GM18868 (cell line): Measurements from ENCODE around the gene SNX12.
"Not testable (repeated sequence)": the region's sequence is repeated elsewhere in the genome, so short reads cannot be mapped to it uniquely, and the experiment has no call there.

Experiments used
- ATAC-seq: cut with Tn5 transposase; IDR thresholded peaks from one replicate; pipeline ENCODE4 v1.9.1; 2021; ENCODE audit warnings: mild to moderate bottlenecking, moderate library complexity; ENCODE audit not compliant: unreplicated experiment

SNX12 gene

DNA sequence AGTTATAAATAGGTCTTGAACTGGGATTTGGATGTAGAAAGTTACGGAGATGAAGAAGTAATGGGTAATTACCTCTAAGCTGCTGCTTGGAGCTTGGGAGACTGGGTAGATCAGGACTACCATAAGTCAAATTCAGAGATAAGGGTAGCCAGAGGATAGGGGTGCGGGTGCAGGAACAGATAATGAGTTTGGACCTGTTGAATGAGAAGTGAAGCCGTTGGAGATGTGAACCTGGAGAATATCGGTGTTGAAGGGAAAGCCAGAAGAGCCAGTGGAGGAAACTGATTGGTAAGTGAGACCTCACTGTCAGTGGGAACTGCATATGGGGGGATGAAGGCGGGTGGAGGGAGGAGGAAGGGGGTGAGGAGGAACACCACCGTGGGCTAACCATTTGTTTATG, 26.9 kb upstream of the SNX12 start:
- ATAC-seq: peak; percentile 13

DNA sequence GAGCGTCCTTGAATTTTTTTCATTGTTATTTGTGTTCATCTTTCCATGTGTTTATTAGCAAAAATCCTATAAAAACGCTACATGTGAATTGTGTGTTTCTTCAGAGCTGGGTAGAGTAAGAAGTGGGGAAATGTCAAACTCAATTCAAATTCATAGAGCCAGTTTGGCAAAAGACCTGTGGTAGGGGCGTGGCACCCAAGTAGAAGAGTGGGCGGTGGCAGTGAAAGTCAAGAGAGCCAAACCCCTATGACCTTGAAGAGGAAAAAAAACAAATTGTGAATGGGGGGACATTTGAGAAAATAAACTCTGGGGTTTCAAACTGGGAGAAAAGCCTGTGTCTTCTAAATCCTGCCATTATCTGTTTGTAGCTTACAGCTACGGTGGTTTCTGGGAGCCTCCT, 23.1 kb upstream of the SNX12 start:
- no peak for ATAC-seq

DNA sequence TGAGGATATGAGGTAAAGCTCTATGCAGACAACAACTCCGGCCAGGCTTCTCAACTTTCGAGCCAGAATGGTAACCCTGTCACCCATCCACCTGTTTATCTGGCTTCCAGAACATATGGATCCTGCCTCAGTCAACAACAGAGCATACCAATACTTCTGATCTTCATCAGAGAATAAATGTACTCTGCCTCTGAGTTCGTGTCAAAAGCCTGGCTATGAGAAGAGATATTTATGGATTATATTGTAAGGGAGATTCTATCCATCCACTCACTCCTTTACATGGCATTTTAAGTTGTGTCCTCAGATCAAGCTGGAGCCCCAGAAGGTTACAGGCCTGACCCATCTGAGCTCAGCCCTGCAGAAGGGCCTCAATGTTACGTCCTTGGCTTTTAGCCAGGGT, 17.8 kb upstream of the SNX12 start:
- no peak for ATAC-seq

DNA sequence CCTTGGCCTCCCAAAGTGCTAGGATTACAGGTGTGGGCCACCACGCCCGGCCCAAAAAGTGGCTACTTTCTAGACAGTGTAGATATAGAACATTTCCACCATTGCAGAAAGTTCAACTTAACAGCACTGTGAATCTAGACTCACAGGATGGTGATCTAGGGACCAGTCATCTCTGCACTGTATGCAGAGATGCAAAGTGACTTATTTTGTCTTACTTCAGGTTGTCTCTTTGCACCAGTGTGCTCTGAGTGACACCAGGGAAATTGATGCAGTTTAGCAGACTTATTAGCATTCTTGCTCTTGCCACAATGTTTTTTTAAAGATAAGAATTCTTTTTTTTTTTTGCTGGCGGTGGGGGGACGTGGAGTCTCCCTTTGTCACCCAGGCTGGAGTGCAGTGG, 14.7 kb upstream of the SNX12 start:
- no peak for ATAC-seq

DNA sequence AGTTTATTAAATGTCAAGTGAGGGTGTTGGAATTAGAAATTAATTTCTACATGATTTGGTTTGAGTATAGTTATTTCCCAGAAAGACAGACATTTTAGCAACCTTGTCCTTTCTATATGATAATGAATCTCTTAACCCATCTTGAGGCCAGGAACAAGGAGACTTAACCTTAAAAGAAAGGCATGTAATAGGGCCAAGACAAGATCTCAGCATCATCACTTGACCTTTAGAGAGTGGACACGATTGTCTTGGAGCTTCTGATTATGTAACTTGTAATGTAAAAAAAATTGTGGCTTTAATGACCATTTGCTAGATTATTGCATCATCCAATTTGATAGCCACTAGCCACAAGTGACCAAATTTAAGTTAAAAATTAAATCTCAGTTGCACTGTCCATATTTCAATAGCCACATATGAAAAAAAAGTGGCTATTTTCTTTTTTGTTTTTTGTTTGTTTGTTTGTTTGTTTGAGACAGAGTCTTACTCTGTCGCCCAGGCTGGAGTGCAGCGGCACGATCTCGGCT, 14.1 kb upstream of the SNX12 start:
- ATAC-seq: no peak

GRCh38 chrX:71081330-71082123, 13.4 kb upstream of the SNX12 start:
- no peak for ATAC-seq

DNA sequence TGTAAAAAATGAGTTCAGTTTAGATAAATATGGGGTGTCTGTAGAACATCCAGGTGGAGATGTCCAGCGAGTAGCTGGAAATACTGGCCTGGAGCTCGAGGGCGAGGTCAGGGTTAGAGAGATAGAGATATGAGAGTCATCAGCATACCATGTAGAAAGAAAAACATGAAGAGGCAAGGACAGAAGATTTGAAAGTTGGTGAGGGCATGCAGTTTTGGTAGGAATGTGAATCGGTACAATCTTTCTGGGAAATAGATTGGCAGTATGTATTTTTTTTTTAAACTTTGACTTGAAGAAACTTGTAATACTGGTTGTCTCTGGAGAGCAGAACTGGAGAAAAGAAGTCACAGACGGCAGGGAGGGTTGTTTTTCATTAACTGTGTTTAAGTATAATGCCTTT, 2.4 kb upstream of the SNX12 start:
- ATAC-seq: no peak

DNA sequence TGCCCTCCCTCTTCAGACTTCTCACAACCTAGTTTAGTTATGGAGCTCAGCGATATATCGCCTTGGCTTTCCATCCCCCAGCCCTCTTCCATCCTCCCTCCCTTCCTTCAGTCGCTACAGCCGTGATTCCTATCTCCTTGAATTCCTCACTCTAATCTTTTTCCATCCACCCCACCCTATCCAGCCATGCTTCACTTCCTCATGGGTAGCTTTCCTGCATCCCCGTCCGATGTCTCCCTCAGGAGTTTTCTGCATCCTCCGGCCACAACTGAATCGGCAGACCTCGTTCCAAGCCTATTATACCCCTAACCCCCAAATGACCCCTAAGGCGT, 456 bp downstream of the SNX12 start:
- ATAC-seq: no peak

DNA sequence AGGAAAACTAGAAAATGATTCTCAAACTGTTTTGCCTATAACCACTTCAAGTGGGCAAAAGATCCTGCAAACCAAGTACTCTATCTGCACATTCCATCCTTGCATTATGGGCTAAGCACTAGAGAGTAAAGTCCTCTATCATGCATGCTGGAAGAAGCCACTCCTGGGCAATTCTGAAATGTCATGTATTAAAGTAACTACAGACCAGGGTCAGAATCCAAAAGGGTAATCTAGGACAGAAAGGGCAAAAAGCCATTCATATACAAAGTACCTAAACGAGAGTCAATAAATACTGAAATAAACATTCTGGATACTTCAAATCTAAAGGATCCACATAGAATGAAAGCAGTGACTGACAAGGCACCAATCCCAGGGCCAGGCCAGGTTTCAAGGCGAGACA, 1.0 kb downstream of the SNX12 start:
- no peak for ATAC-seq

DNA sequence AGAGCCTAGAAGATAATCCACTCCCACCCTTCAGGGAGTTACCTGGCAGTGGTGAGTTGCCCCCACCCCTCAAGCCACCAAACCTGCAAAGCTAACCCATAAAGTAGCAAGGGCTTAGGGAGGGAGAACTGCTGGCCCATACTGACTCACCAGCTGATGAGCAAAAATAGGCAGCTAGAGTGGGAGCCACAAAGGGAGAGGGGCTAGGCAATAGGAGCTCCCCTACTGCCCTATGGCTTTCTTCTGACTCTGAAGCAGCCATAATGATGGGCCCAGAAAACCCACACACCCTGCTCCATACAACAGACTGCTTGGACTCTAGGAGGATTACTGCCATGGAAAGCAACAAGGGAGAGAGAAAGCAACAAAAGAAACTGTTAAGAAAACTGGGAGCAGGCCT, 8.0 kb downstream of the SNX12 start:
- no peak for ATAC-seq

DNA sequence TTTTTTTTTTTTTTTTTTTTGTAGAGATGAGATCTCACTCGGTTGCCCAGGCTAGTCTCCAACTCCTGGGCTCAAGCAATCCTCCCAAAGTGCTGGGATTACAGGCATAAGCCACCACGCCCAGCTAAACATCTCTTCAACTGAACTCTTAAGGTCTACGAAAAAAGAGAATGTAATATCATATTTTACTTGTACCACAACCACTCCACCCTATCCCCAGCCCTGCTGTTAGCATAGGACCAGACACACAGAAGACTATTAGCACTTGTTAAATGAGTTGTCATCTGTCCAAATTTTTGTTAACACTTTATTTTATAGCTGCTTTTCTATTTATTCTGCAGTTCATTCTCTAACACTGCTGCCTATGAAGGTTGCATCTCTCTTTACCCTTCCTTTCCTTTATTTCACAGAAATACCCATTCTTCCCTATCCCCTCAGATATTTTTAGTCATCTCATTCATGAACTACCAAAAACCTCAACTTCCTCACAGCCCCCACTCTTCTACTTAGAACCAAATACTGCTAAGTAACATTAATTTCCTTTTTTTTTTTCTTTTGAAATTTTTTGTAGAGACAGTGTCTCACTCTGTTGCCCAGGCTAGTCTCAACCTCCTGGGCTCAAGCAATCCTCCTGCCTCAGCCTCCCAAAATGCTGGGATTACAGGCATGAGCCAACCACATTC, 10.1 kb downstream of the SNX12 start:
- no peak for ATAC-seq

DNA sequence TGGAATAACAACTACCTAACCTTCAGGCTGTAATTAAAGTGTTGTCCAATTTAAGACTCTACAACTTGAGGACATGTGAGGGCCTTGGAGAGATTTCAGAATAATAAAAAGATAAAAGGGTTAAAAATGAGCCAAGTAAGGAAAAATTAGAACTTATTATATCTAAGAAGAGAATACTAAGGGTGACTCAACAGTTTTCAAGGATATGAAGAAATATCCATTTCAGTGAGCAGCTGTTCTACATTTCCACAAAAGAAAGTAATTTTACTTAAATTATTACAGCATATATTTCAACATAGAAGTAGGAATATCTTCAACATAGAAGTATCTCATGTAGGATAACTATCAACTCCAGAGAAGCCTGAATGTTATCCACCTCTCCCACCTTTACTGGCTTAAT, 11.3 kb downstream of the SNX12 start:
- ATAC-seq: no peak

DNA sequence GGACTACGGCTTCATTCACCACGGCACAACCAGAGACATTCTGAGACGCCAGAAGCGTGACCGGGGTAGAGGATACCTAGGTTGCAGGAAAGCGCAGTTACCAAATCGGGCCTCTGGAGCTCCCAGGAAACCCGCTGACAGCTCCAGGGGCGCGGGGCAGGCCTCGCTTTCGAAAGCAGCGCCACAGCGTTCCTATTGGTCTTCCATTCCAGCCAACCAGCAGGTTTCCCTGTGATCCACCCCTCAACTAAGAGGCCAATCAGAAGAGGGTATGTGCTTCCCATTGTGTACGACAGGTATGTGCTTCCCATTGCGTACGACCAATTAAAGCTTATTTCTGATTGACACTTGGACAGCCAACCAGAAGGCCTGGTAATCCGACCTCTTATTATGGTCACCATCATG, 14.9 kb downstream of the SNX12 start:
- no peak for ATAC-seq

DNA sequence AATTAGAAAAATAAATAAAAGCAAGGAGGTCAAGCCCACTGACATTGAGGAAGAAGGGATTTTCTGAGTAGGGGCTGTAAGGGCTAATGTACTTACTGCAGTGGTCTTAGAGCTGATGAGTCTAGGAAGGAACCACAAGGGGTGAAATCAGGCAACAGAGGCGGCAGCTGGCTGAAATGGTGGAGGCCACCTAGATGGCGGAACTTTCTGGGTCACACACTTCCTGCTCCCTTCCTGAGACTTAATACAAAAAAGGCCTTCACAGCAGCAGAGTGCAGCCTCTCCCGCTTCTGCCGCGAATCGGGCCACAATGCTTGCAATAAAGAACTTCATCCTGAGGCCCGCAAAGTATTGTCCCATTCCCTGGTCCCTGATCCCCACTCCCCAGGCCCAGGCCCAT, 15.4 kb downstream of the SNX12 start:
- no peak for ATAC-seq

- ATAC-seq: not testable (repeated sequence)
Observed at GRCh38 chrX:71047891-71048290, 20.2 kb downstream of the SNX12 start.

DNA sequence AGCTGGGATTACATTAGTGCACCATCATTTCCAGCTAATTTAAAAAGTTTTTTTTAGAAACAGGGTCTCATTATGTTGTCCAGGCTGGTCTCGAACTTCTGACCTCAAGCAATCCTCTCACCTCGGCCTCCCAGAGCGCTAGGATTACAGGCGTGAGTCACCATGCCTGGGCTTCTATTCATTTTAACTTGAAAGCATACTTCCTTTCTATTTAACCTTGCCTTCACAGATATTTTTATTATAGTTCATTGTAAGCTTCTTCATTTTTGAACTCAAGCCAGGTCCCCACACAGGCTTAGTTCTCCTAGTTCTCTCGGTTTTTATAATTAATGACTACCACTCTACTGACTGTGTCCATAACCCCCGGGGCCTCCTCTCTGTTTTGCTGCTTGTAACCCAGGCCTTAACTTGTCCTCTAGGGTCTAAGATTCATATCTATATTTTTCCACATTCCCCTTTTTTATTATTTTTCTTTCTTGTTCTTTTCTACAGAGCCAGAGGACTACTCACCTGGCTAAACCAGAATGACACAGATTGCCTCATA, 50.7 kb downstream of the SNX12 start:
- no peak for ATAC-seq
